ENCODE results near the gene MYOM3. TPM values are rescaled to one million over a fixed set of nuclear protein-coding genes. Genes with fewer than 3 reads are reported as not detected.

The MYOM3 gene
- polyA plus RNA-seq, 1 donor (not counting 4 experiments of a cell fraction or from before 2014, with no cell fraction given): 0.49 TPM

- no peak for TF ChIP-seq EZH2 (IDR thresholded peaks at IDR 0.05; ENCODE audit: low read length)
- TF ChIP-seq, protein P1, sequence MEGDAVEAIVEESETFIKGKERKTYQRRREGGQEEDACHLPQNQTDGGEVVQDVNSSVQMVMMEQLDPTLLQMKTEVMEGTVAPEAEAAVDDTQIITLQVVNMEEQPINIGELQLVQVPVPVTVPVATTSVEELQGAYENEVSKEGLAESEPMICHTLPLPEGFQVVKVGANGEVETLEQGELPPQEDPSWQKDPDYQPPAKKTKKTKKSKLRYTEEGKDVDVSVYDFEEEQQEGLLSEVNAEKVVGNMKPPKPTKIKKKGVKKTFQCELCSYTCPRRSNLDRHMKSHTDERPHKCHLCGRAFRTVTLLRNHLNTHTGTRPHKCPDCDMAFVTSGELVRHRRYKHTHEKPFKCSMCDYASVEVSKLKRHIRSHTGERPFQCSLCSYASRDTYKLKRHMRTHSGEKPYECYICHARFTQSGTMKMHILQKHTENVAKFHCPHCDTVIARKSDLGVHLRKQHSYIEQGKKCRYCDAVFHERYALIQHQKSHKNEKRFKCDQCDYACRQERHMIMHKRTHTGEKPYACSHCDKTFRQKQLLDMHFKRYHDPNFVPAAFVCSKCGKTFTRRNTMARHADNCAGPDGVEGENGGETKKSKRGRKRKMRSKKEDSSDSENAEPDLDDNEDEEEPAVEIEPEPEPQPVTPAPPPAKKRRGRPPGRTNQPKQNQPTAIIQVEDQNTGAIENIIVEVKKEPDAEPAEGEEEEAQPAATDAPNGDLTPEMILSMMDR (optimal IDR thresholded peaks at IDR 0.05 in 1 of 3, IDR thresholded peaks at IDR 0.05 in 1 of 3, conservative IDR thresholded peaks at IDR 0.05 in 1 of 3; ENCODE audit: extremely low read depth in 1 of 3, insufficient read depth in 2 of 3, low read length in 3 of 3): no peak
These were observed 36.4 kb downstream of the MYOM3 start for GRCh38 chr1:24075590-24075854.

DNA sequence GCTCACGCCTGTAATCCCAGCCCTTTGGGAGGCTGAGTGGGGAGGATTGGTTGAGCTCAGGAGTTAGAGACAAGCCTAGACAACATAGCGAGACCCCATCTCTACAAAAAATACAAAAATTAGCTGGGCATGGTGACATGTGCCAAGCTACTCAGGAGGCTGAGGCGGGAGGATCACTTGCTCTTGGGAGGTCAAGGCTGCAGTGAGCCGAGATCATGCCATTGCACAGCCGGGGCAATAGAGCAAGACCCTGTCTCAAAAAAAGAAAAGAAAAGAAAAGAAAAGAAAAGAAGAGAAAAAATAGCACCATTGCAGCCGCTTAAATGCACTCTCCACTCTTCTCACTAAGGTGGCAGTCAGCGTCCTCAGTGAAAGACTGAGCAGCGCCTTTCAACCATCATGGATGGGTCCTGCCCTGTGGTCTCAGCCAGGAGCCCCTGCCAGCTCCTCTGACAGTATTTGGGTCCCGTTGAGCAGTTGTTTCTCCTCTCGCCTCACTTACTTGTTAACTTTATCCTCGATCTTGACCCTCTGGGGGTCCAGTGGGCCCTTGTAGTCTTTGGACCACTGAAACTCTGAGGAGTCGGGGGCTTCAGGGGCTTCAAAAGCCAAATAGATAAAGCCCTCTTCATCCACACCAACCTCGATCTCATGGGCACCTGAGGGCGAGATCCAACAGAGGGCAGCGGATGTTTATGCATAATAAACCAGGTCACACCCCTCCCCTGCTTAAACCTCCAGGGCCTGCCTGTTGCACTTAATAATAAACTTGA, 36.9 kb downstream of the MYOM3 start:
- Histone ChIP-seq H3K4me3 (ENCODE audit: control insufficient read depth in 2 of 3, extremely low read depth in 1 of 3, insufficient read depth in 2 of 3, low read depth in 1 of 3, low read length in 3 of 3) (no peak overlapping the region), H3K9ac (ENCODE audit: control insufficient read depth, extremely low read depth, insufficient read depth, low read length) (no peak overlapping the region), H3K9me3 (ENCODE audit: control insufficient read depth, low read depth, low read length) (no peaks in the 10 kb centered on the region), H4K20me1 (ENCODE audit: control insufficient read depth, extremely low read depth, insufficient read depth, low read length) (no peaks in the 10 kb centered on the region), H3K27ac (ENCODE audit: control insufficient read depth, insufficient read depth, low read length) (no peak overlapping the region), H3K79me2 (ENCODE audit: control insufficient read depth, insufficient read depth, low read length) (no peaks in the 10 kb centered on the region), H3K9me1 (ENCODE audit: control insufficient read depth, extremely low read depth, insufficient read depth, low read length) (no peaks in the 10 kb centered on the region), H3K4me2 (ENCODE audit: control insufficient read depth, extremely low read depth, insufficient read depth, low read depth, low read length) (no peak overlapping the region), H3K4me1 (ENCODE audit: control insufficient read depth, extremely low read depth, insufficient read depth, low read length) (peaks cover 8% of the 10 kb centered on the region), H3K36me3 (ENCODE audit: control insufficient read depth in 2 of 2, extremely low read depth in 1 of 2, insufficient read depth in 2 of 2, low read length in 2 of 2) (no peaks in the 10 kb centered on the region), H2AFZ (ENCODE audit: control insufficient read depth, low read length) (no peak overlapping the region), H3K27me3 (ENCODE audit: control insufficient read depth, extremely low read depth, insufficient read depth, low read length) (no peaks in the 10 kb centered on the region)
- FAIRE-seq: no peak
- no peak for DNase-seq (ENCODE audit: low read depth, low spot score)
- no peak for TF ChIP-seq EZH2 (IDR thresholded peaks at IDR 0.05; ENCODE audit: low read length)
- TF ChIP-seq, protein P1 (optimal IDR thresholded peaks at IDR 0.05 in 1 of 3, IDR thresholded peaks at IDR 0.05 in 1 of 3, conservative IDR thresholded peaks at IDR 0.05 in 1 of 3; ENCODE audit: extremely low read depth in 1 of 3, insufficient read depth in 2 of 3, low read length in 3 of 3): peak in 2 of 3 experiments; percentile 12 to 30
- dilution Hi-C loops (cut with MboI; ENCODE audit: extremely low pct_ligation_motif_present, low sequenced_read_pairs): no loop called here

More at GRCh38 chr1:24075590-24075854, 36.4 kb downstream of the MYOM3 start:
- DNase-seq (ENCODE audit: low read depth, low spot score): no peak
- no peaks in the 10 kb centered on the region for H3K9me1 ChIP-seq (ENCODE audit: control insufficient read depth, extremely low read depth, insufficient read depth, low read length)
- H3K4me1 ChIP-seq (ENCODE audit: control insufficient read depth, extremely low read depth, insufficient read depth, low read length): peaks cover 8% of the 10 kb centered on the region
- H2AFZ ChIP-seq (ENCODE audit: control insufficient read depth, low read length): no peak overlapping the region
- no peaks in the 10 kb centered on the region for H3K36me3 ChIP-seq (ENCODE audit: control insufficient read depth in 2 of 2, extremely low read depth in 1 of 2, insufficient read depth in 2 of 2, low read length in 2 of 2)
- H4K20me1 ChIP-seq (ENCODE audit: control insufficient read depth, extremely low read depth, insufficient read depth, low read length): no peaks in the 10 kb centered on the region
- no peaks in the 10 kb centered on the region for H3K9me3 ChIP-seq (ENCODE audit: control insufficient read depth, low read depth, low read length)
- no peak overlapping the region for H3K27ac ChIP-seq (ENCODE audit: control insufficient read depth, insufficient read depth, low read length)
- no peaks in the 10 kb centered on the region for H3K79me2 ChIP-seq (ENCODE audit: control insufficient read depth, insufficient read depth, low read length)
- dilution Hi-C loops (cut with MboI; ENCODE audit: extremely low pct_ligation_motif_present, low sequenced_read_pairs): no loop called here
- H3K4me3 ChIP-seq (ENCODE audit: control insufficient read depth in 2 of 3, extremely low read depth in 1 of 3, insufficient read depth in 2 of 3, low read depth in 1 of 3, low read length in 3 of 3): no peak overlapping the region
- FAIRE-seq: no peak
- H3K27me3 ChIP-seq (ENCODE audit: control insufficient read depth, extremely low read depth, insufficient read depth, low read length): no peaks in the 10 kb centered on the region
- no peak overlapping the region for H3K9ac ChIP-seq (ENCODE audit: control insufficient read depth, extremely low read depth, insufficient read depth, low read length)
- no peak overlapping the region for H3K4me2 ChIP-seq (ENCODE audit: control insufficient read depth, extremely low read depth, insufficient read depth, low read depth, low read length)
